ENCODE results near the gene FAM3A. TPM values are rescaled to one million over a fixed set of nuclear protein-coding genes. Genes with fewer than 3 reads are reported as not detected.

Gene FAM3A
- total RNA-seq, 8 experiments from 2014 or later = 18.2 to 36.6 (median 22.6) TPM

- in situ Hi-C loops (cut with MboI; ENCODE audit: low pct_unique_long_range_greater_than_20kb in 2 of 9, low sequenced_read_pairs in 9 of 9, unreplicated experiment in 9 of 9) = no loop called here
- no peak overlapping the region for H3K4me3 ChIP-seq
- ATAC-seq (replicated peaks in 6 of 8) = no peak
- no peak overlapping the region for H3K27ac ChIP-seq
- WGBS, 10 experiments = 46% methylated on average over 4 of the region's 20 CpGs; no CpG with 5 or more reads in 9 of the 10 experiments
- H3K4me1 ChIP-seq (replicated peaks in 1 of 2) = peaks cover 14 to 23% of the 10 kb centered on the region in 2 donors
These were observed 27.5 kb downstream of the FAM3A start for GRCh38 chrX:154488336-154489075.

GRCh38 chrX:154487518-154488290 lies 28.3 kb downstream of the FAM3A start:
- no peak overlapping the region for H3K4me3 ChIP-seq
- peaks cover 14 to 23% of the 10 kb centered on the region in 2 donors for H3K4me1 ChIP-seq (replicated peaks in 1 of 2)
- H3K27ac ChIP-seq = no peak overlapping the region
- in situ Hi-C loops (cut with MboI; ENCODE audit: low pct_unique_long_range_greater_than_20kb in 2 of 9, low sequenced_read_pairs in 9 of 9, unreplicated experiment in 9 of 9) = no loop called here
- ATAC-seq (replicated peaks in 6 of 8) = no peak
- 93 to 100% (median 100%) methylated on average over 1 to 4 of the region's 28 CpGs; no CpG with 5 or more reads in 7 of the 10 experiments for WGBS, 10 experiments

GRCh38 chrX:154486396-154487207 lies 29.4 kb downstream of the FAM3A start, which contains the start of gene UBL4A:
UBL4A (minus strand) TSS chrX:154486615; CDS start chrX:154486584, 31 bp downstream.
- H3K27ac ChIP-seq = peak within 1 kb of the TSS; percentile 76 to 92
- WGBS, 10 experiments = no CpG with 5 or more reads among the region's 95 CpGs
- peaks cover 14 to 23% of the 10 kb centered on the region in 2 donors for H3K4me1 ChIP-seq (replicated peaks in 1 of 2)
- peak within 1 kb of the TSS; percentile 47 to 89 (median 69) for H3K4me3 ChIP-seq
- in situ Hi-C loops (cut with MboI; ENCODE audit: low pct_unique_long_range_greater_than_20kb in 2 of 9, low sequenced_read_pairs in 9 of 9, unreplicated experiment in 9 of 9) = no loop called here
- peak; percentile 8 to 70 (median 60) for ATAC-seq (replicated peaks in 6 of 8)

- Histone ChIP-seq H3K4me1 (replicated peaks in 1 of 2) (peaks cover 14 to 23% of the 10 kb centered on the region in 2 donors), H3K4me3 (peak overlapping the region; percentile 47 to 89 (median 69)), H3K27ac (peak overlapping the region; percentile 76 to 92)
- peak in 3 of 8 experiments; percentile 1 to 2 (median 1) for ATAC-seq (replicated peaks in 6 of 8)
- in situ Hi-C loops (cut with MboI; ENCODE audit: low pct_unique_long_range_greater_than_20kb in 2 of 9, low sequenced_read_pairs in 9 of 9, unreplicated experiment in 9 of 9) = no loop called here
- WGBS, 10 experiments = no CpG with 5 or more reads among the region's 35 CpGs
These were observed 30.0 kb downstream of the FAM3A start for GRCh38 chrX:154486052-154486395.

GRCh38 chrX:154485150-154486051 lies 30.6 kb downstream of the FAM3A start:
- Histone ChIP-seq H3K27ac (peak overlapping the region; percentile 76 to 92), H3K4me3 (peak overlapping the region; percentile 47 to 89 (median 69)), H3K4me1 (replicated peaks in 1 of 2) (peaks cover 14 to 23% of the 10 kb centered on the region in 2 donors)
- WGBS, 10 experiments = 100% methylated on average over 1 of the region's 35 CpGs; no CpG with 5 or more reads in 9 of the 10 experiments
- ATAC-seq (replicated peaks in 6 of 8) = no peak
- in situ Hi-C loops (cut with MboI; ENCODE audit: low pct_unique_long_range_greater_than_20kb in 2 of 9, low sequenced_read_pairs in 9 of 9, unreplicated experiment in 9 of 9) = no loop called here

- H3K27ac ChIP-seq = no peak overlapping the region
- peak in 2 of 8 experiments; percentile 43 to 51 for ATAC-seq (replicated peaks in 6 of 8)
- in situ Hi-C loops (cut with MboI; ENCODE audit: low pct_unique_long_range_greater_than_20kb in 2 of 9, low sequenced_read_pairs in 9 of 9, unreplicated experiment in 9 of 9) = no loop called here
- 54 to 100% methylated on average over 2 to 6 of the region's 16 CpGs; no CpG with 5 or more reads in 8 of the 10 experiments for WGBS, 10 experiments
- H3K4me3 ChIP-seq = no peak overlapping the region
- H3K4me1 ChIP-seq (replicated peaks in 1 of 2) = peaks cover 17 to 19% of the 10 kb centered on the region in 2 donors
These were observed 31.5 kb downstream of the FAM3A start for GRCh38 chrX:154484255-154485149.

GRCh38 chrX:154483325-154483724 lies 32.7 kb downstream of the FAM3A start:
- H3K27ac ChIP-seq = no peak overlapping the region
- in situ Hi-C loops (cut with MboI; ENCODE audit: low pct_unique_long_range_greater_than_20kb in 2 of 9, low sequenced_read_pairs in 9 of 9, unreplicated experiment in 9 of 9) = no loop called here
- no peak for ATAC-seq (replicated peaks in 6 of 8)
- WGBS, 10 experiments = 10 to 100% (median 47%) methylated on average over 1 to 4 of the region's 7 CpGs; no CpG with 5 or more reads in 7 of the 10 experiments
- H3K4me1 ChIP-seq (replicated peaks in 1 of 2) = peaks cover 18 to 19% of the 10 kb centered on the region in 2 donors
- H3K4me3 ChIP-seq = no peak overlapping the region

GRCh38 chrX:154482786-154483185 lies 33.2 kb downstream of the FAM3A start:
- WGBS, 10 experiments = 57% methylated on average over 2 of the region's 7 CpGs; no CpG with 5 or more reads in 9 of the 10 experiments

GRCh38 chrX:154481911-154482601 lies 34.0 kb downstream of the FAM3A start:
- no peak for ATAC-seq (replicated peaks in 6 of 8)
- WGBS, 10 experiments = 58 to 100% (median 89%) methylated on average over 1 to 6 of the region's 14 CpGs; no CpG with 5 or more reads in 7 of the 10 experiments
- Histone ChIP-seq H3K4me3 (no peak overlapping the region), H3K4me1 (replicated peaks in 1 of 2) (peaks cover 20 to 22% of the 10 kb centered on the region in 2 donors), H3K27ac (no peak overlapping the region)
- in situ Hi-C loops (cut with MboI; ENCODE audit: low pct_unique_long_range_greater_than_20kb in 2 of 9, low sequenced_read_pairs in 9 of 9, unreplicated experiment in 9 of 9) = no loop called here

More at GRCh38 chrX:154482786-154483185, 33.2 kb downstream of the FAM3A start:
- Histone ChIP-seq H3K4me3 (no peak overlapping the region), H3K27ac (no peak overlapping the region), H3K4me1 (replicated peaks in 1 of 2) (peaks cover 19 to 22% of the 10 kb centered on the region in 2 donors)
- ATAC-seq (replicated peaks in 6 of 8) = no peak
- in situ Hi-C loops (cut with MboI; ENCODE audit: low pct_unique_long_range_greater_than_20kb in 2 of 9, low sequenced_read_pairs in 9 of 9, unreplicated experiment in 9 of 9) = no loop called here

GRCh38 chrX:154481195-154481594 lies 34.8 kb downstream of the FAM3A start:
- 39 to 100% (median 86%) methylated on average over 1 to 4 of the region's 5 CpGs; no CpG with 5 or more reads in 4 of the 10 experiments for WGBS, 10 experiments
- Histone ChIP-seq H3K27ac (no peak overlapping the region), H3K4me3 (no peak overlapping the region), H3K4me1 (replicated peaks in 1 of 2) (peaks cover 18 to 20% of the 10 kb centered on the region in 2 donors)
- in situ Hi-C loops (cut with MboI; ENCODE audit: low pct_unique_long_range_greater_than_20kb in 2 of 9, low sequenced_read_pairs in 9 of 9, unreplicated experiment in 9 of 9) = no loop called here
- no peak for ATAC-seq (replicated peaks in 6 of 8)
